Mammary epithelial cell (primary cell): ENCODE data around the gene DTNA.

Source experiments
- EZH2 ChIP-seq: IDR thresholded peaks from 2 replicates; pipeline ENCODE4 v1.6.1; 2012; ENCODE audit warnings: low read length, inconsistent platforms, borderline replicate concordance
- TF ChIP-seq, protein P1 (sequence below), 2 donors: IDR thresholded peaks in 1 of 2; conservative IDR thresholded peaks in 1 of 2; 2 replicates each; pipeline ENCODE4 v1.5.1; 2011 to 2012; ENCODE audit warnings: inconsistent platforms in 2 of 2, low read length in 2 of 2, mild to moderate bottlenecking in 2 of 2, control low read depth in 1 of 2, low read depth in 1 of 2; ENCODE audit not compliant: insufficient read depth in 1 of 2; ENCODE audit errors: extremely low read depth in 1 of 2

DNA sequence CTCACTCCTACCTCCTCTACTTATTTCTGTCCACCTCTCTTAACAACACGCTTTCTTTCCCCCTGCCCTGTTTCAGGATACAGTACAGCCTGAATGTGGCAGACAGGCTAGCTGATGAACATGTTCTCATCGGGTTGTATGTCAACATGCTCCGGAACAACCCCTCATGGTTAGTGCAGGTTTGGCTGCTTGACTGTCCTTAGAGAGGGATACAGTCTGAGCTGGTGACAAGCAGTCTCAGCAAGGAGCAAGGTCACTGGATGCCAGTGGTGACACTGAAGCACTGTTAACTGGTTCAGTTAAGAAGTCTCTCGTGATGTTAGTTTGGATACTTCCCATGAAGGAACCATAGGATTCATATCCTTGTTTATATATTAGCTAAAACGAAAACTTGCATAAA is 128.6 kb downstream of the DTNA start:
- TF ChIP-seq, protein P1, sequence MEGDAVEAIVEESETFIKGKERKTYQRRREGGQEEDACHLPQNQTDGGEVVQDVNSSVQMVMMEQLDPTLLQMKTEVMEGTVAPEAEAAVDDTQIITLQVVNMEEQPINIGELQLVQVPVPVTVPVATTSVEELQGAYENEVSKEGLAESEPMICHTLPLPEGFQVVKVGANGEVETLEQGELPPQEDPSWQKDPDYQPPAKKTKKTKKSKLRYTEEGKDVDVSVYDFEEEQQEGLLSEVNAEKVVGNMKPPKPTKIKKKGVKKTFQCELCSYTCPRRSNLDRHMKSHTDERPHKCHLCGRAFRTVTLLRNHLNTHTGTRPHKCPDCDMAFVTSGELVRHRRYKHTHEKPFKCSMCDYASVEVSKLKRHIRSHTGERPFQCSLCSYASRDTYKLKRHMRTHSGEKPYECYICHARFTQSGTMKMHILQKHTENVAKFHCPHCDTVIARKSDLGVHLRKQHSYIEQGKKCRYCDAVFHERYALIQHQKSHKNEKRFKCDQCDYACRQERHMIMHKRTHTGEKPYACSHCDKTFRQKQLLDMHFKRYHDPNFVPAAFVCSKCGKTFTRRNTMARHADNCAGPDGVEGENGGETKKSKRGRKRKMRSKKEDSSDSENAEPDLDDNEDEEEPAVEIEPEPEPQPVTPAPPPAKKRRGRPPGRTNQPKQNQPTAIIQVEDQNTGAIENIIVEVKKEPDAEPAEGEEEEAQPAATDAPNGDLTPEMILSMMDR (conservative IDR thresholded peaks at IDR 0.05 in 1 of 2, IDR thresholded peaks at IDR 0.05 in 1 of 2; ENCODE audit: extremely low read depth in 1 of 2, insufficient read depth in 1 of 2, low read depth in 1 of 2, low read length in 2 of 2) = no peak
- TF ChIP-seq EZH2 = no peak
